ENCODE measurements around the gene LRRC4C.

- TF ChIP-seq CTCF (IDR thresholded peaks at IDR 0.05; ENCODE audit: low read length): no peak
- no peak for TF ChIP-seq EZH2 (IDR thresholded peaks at IDR 0.05; ENCODE audit: borderline replicate concordance, low read length)
Measured at GRCh38 chr11:41320238-41320637, 139.2 kb downstream of the LRRC4C start.

Data from OCI-LY1 (cell line).